ENCODE results near the gene LBHD2.
"Not testable (repeated sequence)": the region's sequence is repeated elsewhere in the genome, so short reads cannot be mapped to it uniquely, and the experiment has no call there.

Gene LBHD2

DNA sequence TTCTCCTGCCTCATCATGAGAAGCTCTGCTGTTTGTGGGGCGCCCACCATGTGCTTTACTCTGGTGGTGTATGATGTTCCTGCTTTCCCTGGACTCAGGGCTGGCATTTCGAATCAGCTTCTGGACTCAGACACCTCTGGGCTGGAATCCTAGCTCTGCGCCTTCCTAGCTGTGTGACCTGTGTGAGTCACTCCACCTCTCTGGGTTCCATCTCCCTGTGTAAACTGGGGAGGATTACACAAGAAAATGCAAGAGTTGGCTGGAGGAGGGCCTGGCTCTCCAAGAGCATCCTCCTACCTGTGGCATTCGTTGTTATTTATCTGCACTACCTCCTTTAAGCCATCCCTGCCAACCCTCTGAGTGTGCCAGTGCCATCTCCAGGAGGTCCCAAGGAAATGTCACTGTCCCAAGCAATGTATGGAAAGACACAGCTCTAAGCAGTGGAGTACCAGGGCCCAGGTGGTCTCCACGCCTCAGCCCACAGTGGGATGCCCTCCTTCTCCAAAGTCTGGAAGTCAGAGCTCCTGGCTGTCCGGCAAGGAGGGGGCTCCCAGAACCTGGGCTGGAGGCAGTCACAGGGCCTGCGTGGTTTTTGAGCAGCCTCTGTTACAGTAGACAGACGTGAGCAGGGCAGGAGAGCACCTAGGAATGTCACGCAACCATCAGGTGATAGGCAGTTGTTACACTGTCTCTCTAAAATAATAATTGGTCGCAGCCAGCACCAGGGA is 32.0 kb downstream of the LBHD2 start:
- no peak for DNase-seq
- intact Hi-C loops (cut with DNase I) = no loop called here

DNA sequence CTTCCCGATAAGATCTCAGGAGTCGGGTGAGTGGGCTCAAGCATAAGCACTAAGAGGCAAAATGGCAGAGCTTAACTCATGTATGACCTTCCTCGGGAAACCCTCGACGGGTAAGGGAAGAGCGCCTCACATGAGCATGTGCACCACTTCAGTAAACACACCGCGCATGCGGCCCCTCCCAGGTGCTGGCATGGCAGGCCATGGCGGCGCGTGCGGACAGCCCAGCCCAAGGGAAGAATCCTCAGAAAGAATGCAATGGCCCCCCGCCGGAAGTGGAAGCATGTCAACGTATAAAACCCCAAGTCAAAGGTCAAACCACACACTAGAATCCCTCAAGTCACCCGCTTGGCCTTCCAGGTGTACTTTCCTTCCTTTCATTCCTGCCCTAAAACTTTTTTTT is 32.6 kb downstream of the LBHD2 start:
- intact Hi-C loops (cut with DNase I) = no loop called here
- DNase-seq = no peak

- peak in 1 of 10 donors; percentile 61 for DNase-seq
Observed at GRCh38 chr14:103117499-103117898, 33.5 kb downstream of the LBHD2 start.

GRCh38 chr14:103118018-103118662 is 34.1 kb downstream of the LBHD2 start:
- intact Hi-C loops (cut with DNase I) = no loop called here
- peak in 3 of 10 donors; percentile 39 to 54 (median 42) for DNase-seq

More at GRCh38 chr14:103117499-103117898, 33.5 kb downstream of the LBHD2 start:
- intact Hi-C loops (cut with DNase I) = not testable (repeated sequence)

- intact Hi-C loops (cut with DNase I) = no loop called here
- DNase-seq = peak in 4 of 10 donors; percentile 39 to 93 (median 59)
Observed at GRCh38 chr14:103118663-103119404, 34.8 kb downstream of the LBHD2 start.

DNA sequence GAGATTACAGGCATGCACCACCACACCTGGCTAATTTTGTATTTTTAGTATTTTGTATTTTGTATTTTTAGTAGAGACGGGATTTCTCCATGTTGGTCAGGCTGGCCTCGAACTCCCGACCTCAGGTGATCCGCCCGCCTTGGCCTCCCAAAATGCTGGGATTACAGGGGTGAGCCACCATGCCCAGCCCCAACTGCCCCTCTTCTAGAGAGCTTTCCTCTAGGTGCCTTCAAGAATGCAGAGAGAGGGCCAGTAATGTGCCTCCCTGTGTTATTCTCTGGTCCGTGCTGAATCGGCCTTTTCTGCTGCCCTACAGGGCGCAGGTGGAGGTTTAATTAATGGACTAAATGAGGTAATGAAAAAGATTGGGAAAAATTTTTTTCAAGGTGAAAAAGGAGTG is 35.5 kb downstream of the LBHD2 start:
- intact Hi-C loops (cut with DNase I) = not testable (repeated sequence)
- DNase-seq = peak in 2 of 10 donors; percentile 32 to 59

GRCh38 chr14:103121121-103121845 is 37.3 kb downstream of the LBHD2 start:
- peak in 2 of 10 donors; percentile 60 to 73 for DNase-seq
- intact Hi-C loops (cut with DNase I) = no loop called here

GRCh38 chr14:103121846-103122584 is 38.0 kb downstream of the LBHD2 start:
- intact Hi-C loops (cut with DNase I) = no loop called here
- peak in 1 of 10 donors; percentile 77 for DNase-seq

- peak in 1 of 10 donors; percentile 32 for DNase-seq
- intact Hi-C loops (cut with DNase I) = no loop called here
Observed at GRCh38 chr14:103122585-103122946, 38.6 kb downstream of the LBHD2 start.

- DNase-seq = peak in 2 of 10 donors; percentile 62 to 69
- intact Hi-C loops (cut with DNase I) = no loop called here
Observed at GRCh38 chr14:103122947-103123633, 39.1 kb downstream of the LBHD2 start, which contains the start of gene TNFAIP2. TSS of gene TNFAIP2 (plus strand) at chr14:103123461. CDS start at chr14:103126458, 2,997 bp downstream.

- intact Hi-C loops (cut with DNase I) = no loop called here
Observed at GRCh38 chr14:103123634-103124500, 39.9 kb downstream of the LBHD2 start.

DNA sequence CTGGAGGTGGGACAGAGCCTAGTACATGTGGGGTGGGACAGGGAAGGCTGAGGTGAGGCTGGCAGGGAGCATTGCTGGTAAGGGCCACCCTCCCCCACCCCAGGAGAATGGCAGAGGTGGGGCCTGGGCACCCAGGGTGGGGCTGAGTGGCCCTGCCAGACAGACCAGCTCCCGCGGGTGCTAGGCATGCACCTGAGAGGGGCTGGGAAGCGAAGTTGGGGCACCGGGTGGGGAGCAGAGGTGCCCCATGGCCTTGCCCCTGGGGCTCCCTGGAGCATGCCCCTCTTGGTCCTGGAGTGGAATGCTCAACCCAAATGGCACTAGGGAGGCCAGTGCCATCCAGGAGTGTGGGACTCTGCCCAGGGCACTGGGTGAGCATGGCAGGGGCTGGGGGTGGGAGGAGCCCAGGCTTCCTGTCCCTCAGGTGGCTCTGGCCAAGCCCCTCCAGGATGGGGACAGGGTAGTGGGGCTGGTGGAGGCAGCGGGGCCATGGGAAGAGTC is 40.5 kb downstream of the LBHD2 start:
- DNase-seq = peak in 2 of 10 donors; percentile 53 to 74
- intact Hi-C loops (cut with DNase I) = no loop called here

More at GRCh38 chr14:103123634-103124500, 39.9 kb downstream of the LBHD2 start:
- peak in 2 of 10 donors; percentile 72 to 81 for DNase-seq

DNA sequence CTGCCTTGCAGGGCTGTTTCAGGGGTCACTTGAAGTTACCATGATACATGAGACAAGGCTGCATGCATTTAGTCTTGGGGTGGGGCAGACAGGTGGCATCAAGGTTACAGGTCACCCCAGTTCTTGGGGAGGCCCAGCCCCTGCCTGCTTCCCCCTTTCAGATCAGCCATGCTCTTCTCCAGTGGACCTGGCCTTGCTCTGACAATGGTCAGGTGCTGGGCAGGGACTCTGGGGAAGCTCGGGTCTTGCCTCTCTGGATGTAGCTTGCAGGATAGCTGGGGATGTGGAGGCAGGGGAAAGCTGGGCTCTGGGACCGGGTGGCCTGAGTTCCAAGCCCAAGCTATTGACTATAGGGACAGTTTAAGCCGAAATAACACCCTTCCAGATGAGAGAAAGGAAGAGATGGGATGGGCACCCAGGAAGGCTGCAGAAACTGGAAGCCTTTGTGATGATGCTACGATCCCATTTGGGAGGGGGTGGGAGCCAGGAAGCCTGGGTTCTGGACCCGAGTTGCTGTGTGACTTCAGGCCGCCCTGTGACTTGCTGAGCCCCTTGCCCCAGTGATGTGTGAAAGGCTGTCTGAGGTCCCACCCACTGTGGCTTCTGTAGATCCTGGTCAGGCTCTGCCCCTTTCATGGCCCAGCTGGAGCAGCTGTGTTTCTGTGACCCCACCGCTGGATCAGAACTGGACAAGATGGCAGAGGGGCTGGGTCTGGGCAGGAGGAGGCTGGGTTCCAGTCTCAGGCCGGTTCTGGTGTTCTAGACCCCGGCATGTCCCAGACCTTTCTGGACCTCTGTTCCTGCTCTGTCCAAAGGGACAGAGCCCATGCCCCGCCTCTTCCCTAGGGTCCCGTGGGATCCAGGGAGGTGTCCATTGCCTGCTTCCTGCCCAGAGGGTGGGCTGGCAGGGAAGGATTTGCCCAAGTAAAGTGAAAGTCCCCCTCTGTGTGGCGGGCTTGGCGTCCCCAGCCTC is 41.4 kb downstream of the LBHD2 start:
- DNase-seq = peak in 1 of 10 donors; percentile 57
- intact Hi-C loops (cut with DNase I) = no loop called here

DNA sequence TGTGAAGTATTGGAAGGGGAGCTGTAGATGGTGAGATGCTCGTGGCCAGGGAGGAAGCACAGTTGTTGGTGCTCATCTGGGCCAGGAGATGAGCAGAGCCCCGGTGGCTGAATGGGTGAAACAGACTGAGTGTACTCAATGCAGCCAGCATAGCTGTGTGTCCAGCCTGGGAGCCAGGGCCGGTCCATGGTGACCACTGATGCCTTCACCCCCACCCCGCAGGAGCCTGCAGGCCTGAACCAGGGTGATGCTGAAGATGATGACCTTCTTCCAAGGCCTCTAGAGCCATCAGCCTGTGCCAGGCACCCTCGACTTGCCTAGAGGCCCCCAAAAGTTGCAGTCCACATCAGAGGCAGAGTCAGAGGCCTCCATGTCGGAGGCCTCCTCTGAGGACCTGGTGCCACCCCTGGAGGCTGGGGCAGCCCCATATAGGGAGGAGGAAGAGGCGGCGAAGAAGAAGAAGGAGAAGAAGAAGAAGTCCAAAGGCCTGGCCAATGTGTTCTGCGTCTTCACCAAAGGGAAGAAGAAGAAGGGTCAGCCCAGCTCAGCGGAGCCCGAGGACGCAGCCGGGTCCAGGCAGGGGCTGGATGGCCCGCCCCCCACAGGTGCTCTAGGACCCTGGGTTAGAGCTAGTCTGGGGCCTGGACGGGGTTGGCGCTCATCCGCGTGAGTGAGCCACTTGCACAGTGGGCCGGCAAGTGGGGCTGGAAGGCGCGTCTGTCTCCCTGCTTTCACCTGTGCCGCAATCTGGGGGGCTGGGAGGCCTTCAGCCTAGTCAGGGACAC is 42.3 kb downstream of the LBHD2 start:
- peak in 2 of 10 donors; percentile 52 to 70 for DNase-seq

DNA sequence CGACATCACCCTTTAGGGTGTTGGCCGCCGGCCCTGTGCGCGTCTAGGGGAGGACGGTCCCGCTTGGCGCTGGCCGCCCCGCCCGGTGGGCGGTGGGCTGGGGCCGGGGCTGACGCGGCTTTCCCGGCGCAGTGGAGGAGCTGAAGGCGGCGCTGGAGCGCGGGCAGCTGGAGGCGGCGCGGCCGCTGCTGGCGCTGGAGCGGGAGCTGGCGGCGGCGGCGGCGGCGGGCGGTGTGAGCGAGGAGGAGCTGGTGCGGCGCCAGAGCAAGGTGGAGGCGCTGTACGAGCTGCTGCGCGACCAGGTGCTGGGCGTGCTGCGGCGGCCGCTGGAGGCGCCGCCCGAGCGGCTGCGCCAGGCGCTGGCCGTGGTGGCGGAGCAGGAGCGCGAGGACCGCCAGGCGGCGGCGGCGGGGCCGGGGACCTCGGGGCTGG is 42.9 kb downstream of the LBHD2 start:
- intact Hi-C loops (cut with DNase I) = no loop called here

More for the DNA sequence above, 42.3 kb downstream of the LBHD2 start:
- intact Hi-C loops (cut with DNase I) = no loop called here

DNA sequence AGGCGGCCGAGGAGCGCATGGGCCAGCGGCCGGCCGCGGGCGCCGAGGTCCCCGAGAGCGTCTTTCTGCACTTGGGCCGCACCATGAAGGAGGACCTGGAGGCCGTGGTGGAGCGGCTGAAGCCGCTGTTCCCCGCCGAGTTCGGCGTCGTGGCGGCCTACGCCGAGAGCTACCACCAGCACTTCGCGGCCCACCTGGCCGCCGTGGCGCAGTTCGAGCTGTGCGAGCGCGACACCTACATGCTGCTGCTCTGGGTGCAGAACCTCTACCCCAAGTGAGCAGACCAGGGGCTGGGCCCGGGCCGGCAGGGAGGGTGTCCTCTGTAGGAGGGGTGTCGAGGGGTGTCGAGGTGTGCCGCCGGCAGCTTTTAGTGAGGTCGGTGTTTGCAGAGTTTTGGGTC is 43.3 kb downstream of the LBHD2 start:
- peak in 1 of 10 donors; percentile 81 for DNase-seq
- intact Hi-C loops (cut with DNase I) = no loop called here

More for the DNA sequence above, 42.9 kb downstream of the LBHD2 start:
- DNase-seq = peak in 6 of 10 donors; percentile 39 to 92 (median 61)

All from posterior cingulate gyrus (tissue), 11 donors.